ENCODE data around the gene NELFA.

The NELFA gene

DNA sequence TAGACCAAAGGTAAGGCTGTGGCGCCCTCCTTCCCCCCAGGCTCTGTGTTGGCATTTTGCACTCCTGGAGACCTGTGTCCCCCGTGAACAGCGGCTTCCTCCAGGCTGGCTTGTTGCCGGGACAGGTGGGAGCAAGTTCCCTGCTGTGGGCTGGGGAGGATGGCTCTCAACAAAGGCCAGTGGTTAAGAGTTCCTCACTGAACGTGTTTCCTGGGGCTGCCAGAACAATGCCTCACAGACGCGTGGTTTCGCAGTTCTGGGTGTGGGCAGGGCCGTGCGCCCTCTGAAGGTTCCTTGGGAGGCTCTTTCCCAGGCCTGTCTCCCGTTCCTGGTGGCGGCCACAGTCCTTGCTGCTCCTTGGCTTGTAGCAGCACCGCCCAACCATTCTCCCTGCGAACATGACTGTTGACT lies 33.4 kb downstream of the NELFA start:
- Histone ChIP-seq H3K4me2 (ENCODE audit: insufficient read depth, low read length, poor library complexity, severe bottlenecking) (no peak overlapping the region), H3K18ac (ENCODE audit: low read length) (no peak overlapping the region), H3K23ac (ENCODE audit: low read depth, low read length, poor library complexity) (peak overlapping the region; percentile 65), H3K9ac (ENCODE audit: low read depth, low read length, poor library complexity) (peak overlapping the region; percentile 51), H2BK5ac (ENCODE audit: low read length) (no peak overlapping the region), H3K4me1 (ENCODE audit: control insufficient read depth in 2 of 2, insufficient read depth in 1 of 2, low read depth in 1 of 2, low read length in 2 of 2) (no peaks in the 10 kb centered on the region), H2BK12ac (ENCODE audit: low read length) (no peak overlapping the region), H3K4ac (ENCODE audit: low read length) (no peak overlapping the region), H2AFZ (ENCODE audit: low read length) (no peak overlapping the region), H3K27ac (replicated peaks; ENCODE audit: low read length) (no peak overlapping the region), H4K8ac (ENCODE audit: low read depth, low read length) (no peak overlapping the region), H3K36me3 (replicated peaks in 1 of 2; ENCODE audit: control insufficient read depth in 2 of 2, insufficient read depth in 2 of 2, low read length in 2 of 2) (peaks cover 75 to 100% of the 10 kb centered on the region in 2 donors), H2BK120ac (ENCODE audit: low read depth, low read length) (no peak overlapping the region), H3K9me3 (replicated peaks in 1 of 2; ENCODE audit: control insufficient read depth in 2 of 2, insufficient read depth in 1 of 2, low read depth in 1 of 2, low read length in 2 of 2) (no peaks in the 10 kb centered on the region), H3K79me1 (ENCODE audit: low read depth, low read length) (peaks cover 8% of the 10 kb centered on the region), H3K14ac (ENCODE audit: low read length) (no peak overlapping the region), H3K27me3 (ENCODE audit: control insufficient read depth in 3 of 3, insufficient read depth in 3 of 3, low read depth in 1 of 3, low read length in 3 of 3) (no peaks in the 10 kb centered on the region), H2AK5ac (ENCODE audit: low read depth, low read length) (no peak overlapping the region), H4K91ac (ENCODE audit: low read depth, low read length, poor library complexity) (no peak overlapping the region), H3K4me3 (ENCODE audit: low read length in 2 of 2) (no peak overlapping the region), H2BK15ac (ENCODE audit: low read length) (no peak overlapping the region)
- DNase-seq (ENCODE audit: low spot score) = no peak
- no CpG with 5 or more reads among the region's 14 CpGs for WGBS, 2 donors (ENCODE audit: extremely low coverage in 2 of 2, insufficient read length in 2 of 2, insufficient replicate concordance in 1 of 2)

DNA sequence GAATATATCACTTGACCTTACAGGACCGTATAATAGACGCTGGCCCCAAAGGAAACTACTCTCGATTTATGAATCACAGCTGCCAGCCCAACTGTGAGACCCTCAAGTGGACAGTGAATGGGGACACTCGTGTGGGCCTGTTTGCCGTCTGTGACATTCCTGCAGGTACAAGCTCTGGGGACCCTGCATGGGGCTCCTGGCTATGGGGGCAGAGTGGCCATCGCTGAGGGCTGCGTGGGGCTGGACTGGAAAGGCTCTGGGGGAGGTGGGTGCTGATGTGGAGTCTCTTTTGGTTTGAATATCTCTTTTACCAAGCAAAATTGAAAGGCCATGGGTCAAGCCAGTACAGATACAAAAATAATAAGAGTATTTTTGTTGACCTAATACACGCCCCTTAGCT lies 33.9 kb downstream of the NELFA start:
- Histone ChIP-seq H2AFZ (ENCODE audit: low read length) (no peak overlapping the region), H3K79me1 (ENCODE audit: low read depth, low read length) (peaks cover 8% of the 10 kb centered on the region), H3K4me2 (ENCODE audit: insufficient read depth, low read length, poor library complexity, severe bottlenecking) (no peak overlapping the region), H4K91ac (ENCODE audit: low read depth, low read length, poor library complexity) (no peak overlapping the region), H3K27me3 (ENCODE audit: control insufficient read depth in 3 of 3, insufficient read depth in 3 of 3, low read depth in 1 of 3, low read length in 3 of 3) (no peaks in the 10 kb centered on the region), H3K18ac (ENCODE audit: low read length) (no peak overlapping the region), H3K23ac (ENCODE audit: low read depth, low read length, poor library complexity) (peak overlapping the region; percentile 19), H3K4ac (ENCODE audit: low read length) (no peak overlapping the region), H2BK12ac (ENCODE audit: low read length) (no peak overlapping the region), H3K36me3 (replicated peaks in 1 of 2; ENCODE audit: control insufficient read depth in 2 of 2, insufficient read depth in 2 of 2, low read length in 2 of 2) (peaks cover 76 to 100% of the 10 kb centered on the region in 2 donors), H2BK5ac (ENCODE audit: low read length) (no peak overlapping the region), H4K8ac (ENCODE audit: low read depth, low read length) (no peak overlapping the region), H2BK120ac (ENCODE audit: low read depth, low read length) (no peak overlapping the region), H3K4me1 (ENCODE audit: control insufficient read depth in 2 of 2, insufficient read depth in 1 of 2, low read depth in 1 of 2, low read length in 2 of 2) (no peaks in the 10 kb centered on the region), H3K14ac (ENCODE audit: low read length) (no peak overlapping the region), H3K9me3 (replicated peaks in 1 of 2; ENCODE audit: control insufficient read depth in 2 of 2, insufficient read depth in 1 of 2, low read depth in 1 of 2, low read length in 2 of 2) (no peaks in the 10 kb centered on the region), H2AK5ac (ENCODE audit: low read depth, low read length) (no peak overlapping the region), H3K27ac (replicated peaks; ENCODE audit: low read length) (no peak overlapping the region), H3K9ac (ENCODE audit: low read depth, low read length, poor library complexity) (no peak overlapping the region), H2BK15ac (ENCODE audit: low read length) (no peak overlapping the region), H3K4me3 (ENCODE audit: low read length in 2 of 2) (no peak overlapping the region)
- WGBS, 2 donors (ENCODE audit: extremely low coverage in 2 of 2, insufficient read length in 2 of 2, insufficient replicate concordance in 1 of 2) = no CpG with 5 or more reads among the region's 8 CpGs
- DNase-seq (ENCODE audit: low spot score) = no peak

DNA sequence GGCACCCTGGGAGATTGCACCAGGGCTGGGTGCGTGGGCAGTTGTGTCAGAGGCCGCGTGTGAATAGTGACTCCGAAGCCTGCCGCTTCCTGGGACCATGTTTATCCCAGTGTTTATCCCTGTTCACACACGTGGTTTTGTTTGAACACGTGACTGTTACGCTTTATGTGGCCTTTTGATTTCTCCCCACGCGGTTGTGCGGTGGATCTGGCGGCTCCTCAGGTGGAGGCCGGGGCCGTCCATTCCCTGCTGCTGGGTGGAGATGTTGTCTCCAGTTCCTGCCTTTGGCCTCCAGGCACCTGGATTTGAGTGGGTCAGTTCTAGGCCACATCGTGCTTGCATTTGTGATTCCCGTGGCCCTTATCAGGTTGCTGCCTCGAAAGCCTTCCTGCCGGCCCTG lies 35.1 kb downstream of the NELFA start:
- Histone ChIP-seq H3K4me2 (ENCODE audit: insufficient read depth, low read length, poor library complexity, severe bottlenecking) (no peak overlapping the region), H3K4me1 (ENCODE audit: control insufficient read depth in 2 of 2, insufficient read depth in 1 of 2, low read depth in 1 of 2, low read length in 2 of 2) (no peaks in the 10 kb centered on the region), H3K9ac (ENCODE audit: low read depth, low read length, poor library complexity) (no peak overlapping the region), H3K18ac (ENCODE audit: low read length) (no peak overlapping the region), H3K23ac (ENCODE audit: low read depth, low read length, poor library complexity) (peak overlapping the region; percentile 49), H3K14ac (ENCODE audit: low read length) (no peak overlapping the region), H2AFZ (ENCODE audit: low read length) (no peak overlapping the region), H2BK5ac (ENCODE audit: low read length) (no peak overlapping the region), H3K36me3 (replicated peaks in 1 of 2; ENCODE audit: control insufficient read depth in 2 of 2, insufficient read depth in 2 of 2, low read length in 2 of 2) (peaks cover 69 to 100% of the 10 kb centered on the region in 2 donors), H3K27me3 (ENCODE audit: control insufficient read depth in 3 of 3, insufficient read depth in 3 of 3, low read depth in 1 of 3, low read length in 3 of 3) (no peaks in the 10 kb centered on the region), H2BK12ac (ENCODE audit: low read length) (no peak overlapping the region), H3K27ac (replicated peaks; ENCODE audit: low read length) (no peak overlapping the region), H3K4me3 (ENCODE audit: low read length in 2 of 2) (no peak overlapping the region), H4K91ac (ENCODE audit: low read depth, low read length, poor library complexity) (no peak overlapping the region), H2BK120ac (ENCODE audit: low read depth, low read length) (no peak overlapping the region), H3K4ac (ENCODE audit: low read length) (no peak overlapping the region), H4K8ac (ENCODE audit: low read depth, low read length) (no peak overlapping the region), H3K79me1 (ENCODE audit: low read depth, low read length) (peaks cover 6% of the 10 kb centered on the region), H2AK5ac (ENCODE audit: low read depth, low read length) (no peak overlapping the region), H3K9me3 (replicated peaks in 1 of 2; ENCODE audit: control insufficient read depth in 2 of 2, insufficient read depth in 1 of 2, low read depth in 1 of 2, low read length in 2 of 2) (no peaks in the 10 kb centered on the region), H2BK15ac (ENCODE audit: low read length) (no peak overlapping the region)
- WGBS, 2 donors (ENCODE audit: extremely low coverage in 2 of 2, insufficient read length in 2 of 2, insufficient replicate concordance in 1 of 2) = no CpG with 5 or more reads among the region's 18 CpGs
- no peak for DNase-seq (ENCODE audit: low spot score)

DNA sequence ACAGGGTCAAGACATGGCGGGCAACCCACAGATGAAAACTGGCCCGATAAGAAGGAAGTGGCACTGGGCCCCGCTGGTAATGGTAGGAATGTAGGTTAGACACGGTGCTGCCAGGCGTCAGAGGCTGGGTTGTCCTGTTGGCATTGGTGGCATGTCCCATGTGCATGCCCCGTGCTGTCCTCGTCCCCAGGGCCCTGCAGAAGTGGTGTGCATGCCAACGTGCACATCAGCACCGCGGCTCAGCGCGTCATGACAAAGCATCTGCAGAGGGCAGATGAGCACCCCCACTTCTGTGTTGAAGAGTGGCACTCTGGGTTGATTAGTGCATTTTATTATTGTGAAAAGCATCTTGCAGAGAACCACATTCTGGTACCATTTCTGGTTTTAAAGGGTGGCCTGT lies 35.6 kb downstream of the NELFA start:
- H3K36me3 ChIP-seq (replicated peaks in 1 of 2; ENCODE audit: control insufficient read depth in 2 of 2, insufficient read depth in 2 of 2, low read length in 2 of 2) = peaks cover 65 to 100% of the 10 kb centered on the region in 2 donors
- no peak overlapping the region for H3K4me3 ChIP-seq (ENCODE audit: low read length in 2 of 2)
- H3K4ac ChIP-seq (ENCODE audit: low read length) = no peak overlapping the region
- H3K79me1 ChIP-seq (ENCODE audit: low read depth, low read length) = peaks cover 6% of the 10 kb centered on the region
- H3K27me3 ChIP-seq (ENCODE audit: control insufficient read depth in 3 of 3, insufficient read depth in 3 of 3, low read depth in 1 of 3, low read length in 3 of 3) = no peaks in the 10 kb centered on the region
- H3K9me3 ChIP-seq (replicated peaks in 1 of 2; ENCODE audit: control insufficient read depth in 2 of 2, insufficient read depth in 1 of 2, low read depth in 1 of 2, low read length in 2 of 2) = no peaks in the 10 kb centered on the region
- H4K91ac ChIP-seq (ENCODE audit: low read depth, low read length, poor library complexity) = no peak overlapping the region
- no peak overlapping the region for H2BK120ac ChIP-seq (ENCODE audit: low read depth, low read length)
- H2AFZ ChIP-seq (ENCODE audit: low read length) = no peak overlapping the region
- H3K4me1 ChIP-seq (ENCODE audit: control insufficient read depth in 2 of 2, insufficient read depth in 1 of 2, low read depth in 1 of 2, low read length in 2 of 2) = no peaks in the 10 kb centered on the region
- H3K14ac ChIP-seq (ENCODE audit: low read length) = no peak overlapping the region
- H3K23ac ChIP-seq (ENCODE audit: low read depth, low read length, poor library complexity) = peak overlapping the region; percentile 57
- no peak overlapping the region for H3K18ac ChIP-seq (ENCODE audit: low read length)
- H4K8ac ChIP-seq (ENCODE audit: low read depth, low read length) = no peak overlapping the region
- no peak overlapping the region for H3K9ac ChIP-seq (ENCODE audit: low read depth, low read length, poor library complexity)
- no peak overlapping the region for H2AK5ac ChIP-seq (ENCODE audit: low read depth, low read length)
- H2BK15ac ChIP-seq (ENCODE audit: low read length) = no peak overlapping the region
- H2BK12ac ChIP-seq (ENCODE audit: low read length) = no peak overlapping the region
- no peak overlapping the region for H2BK5ac ChIP-seq (ENCODE audit: low read length)
- no CpG with 5 or more reads among the region's 12 CpGs for WGBS, 2 donors (ENCODE audit: extremely low coverage in 2 of 2, insufficient read length in 2 of 2, insufficient replicate concordance in 1 of 2)
- no peak overlapping the region for H3K27ac ChIP-seq (replicated peaks; ENCODE audit: low read length)
- no peak for DNase-seq (ENCODE audit: low spot score)
- no peak overlapping the region for H3K4me2 ChIP-seq (ENCODE audit: insufficient read depth, low read length, poor library complexity, severe bottlenecking)
